NCI-H2227 (cell line): ENCODE data around the gene SMTNL1.

ENCODE experiments used
- DNase-seq: peaks from one replicate; lab custom pipeline; 2025; ENCODE audit not compliant: unreplicated experiment; lab: John Stamatoyannopoulos, UW

The SMTNL1 gene

GRCh38 chr11:57543593-57543992, 6.2 kb downstream of the SMTNL1 start:
- DNase-seq: no peak

DNA sequence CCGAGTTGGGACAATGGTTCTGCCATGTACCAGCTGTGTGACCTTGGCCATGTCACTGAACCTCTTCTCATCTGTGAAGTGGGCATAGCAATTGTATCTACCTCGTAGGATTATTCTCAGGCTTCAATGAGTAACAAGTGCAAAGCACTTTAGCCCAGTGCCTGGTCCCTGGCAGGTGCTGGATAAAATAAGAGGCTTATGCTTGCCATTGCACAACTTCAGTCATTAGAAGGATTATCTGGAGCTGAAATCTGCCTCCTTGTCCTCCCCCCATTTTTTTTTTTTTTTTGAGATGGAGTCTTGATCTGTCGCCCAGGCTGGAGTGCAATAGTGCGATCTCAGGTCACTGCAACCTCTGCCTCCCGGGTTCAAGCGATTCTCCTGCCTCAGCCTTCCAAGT, 7.2 kb downstream of the SMTNL1 start:
- no peak for DNase-seq

DNA sequence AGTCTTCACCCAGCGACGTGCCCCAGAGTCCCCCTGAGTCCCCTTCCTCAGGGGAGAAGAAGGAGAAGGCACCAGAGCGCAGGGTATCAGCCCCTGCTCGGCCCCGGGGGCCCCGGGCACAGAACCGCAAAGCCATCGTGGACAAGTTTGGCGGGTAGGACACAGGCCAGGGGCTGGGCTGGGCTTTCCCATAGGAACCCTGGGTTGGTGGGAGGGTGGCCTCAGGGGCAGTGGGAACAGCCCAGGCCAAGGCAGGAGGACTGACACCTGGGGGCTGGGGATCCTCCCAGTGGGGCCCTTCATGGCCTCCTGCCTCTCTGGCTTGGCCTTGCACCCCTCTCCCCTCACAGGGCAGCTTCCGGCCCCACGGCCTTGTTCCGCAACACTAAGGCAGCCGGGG, 8.5 kb downstream of the SMTNL1 start:
- no peak for DNase-seq

- DNase-seq: no peak
These were observed 9.1 kb downstream of the SMTNL1 start for GRCh38 chr11:57546451-57546850.

- DNase-seq: peak; percentile 15
These were observed 9.6 kb downstream of the SMTNL1 start for GRCh38 chr11:57546869-57547475.

- DNase-seq: no peak
These were observed 10.5 kb downstream of the SMTNL1 start for GRCh38 chr11:57547854-57548377.

DNA sequence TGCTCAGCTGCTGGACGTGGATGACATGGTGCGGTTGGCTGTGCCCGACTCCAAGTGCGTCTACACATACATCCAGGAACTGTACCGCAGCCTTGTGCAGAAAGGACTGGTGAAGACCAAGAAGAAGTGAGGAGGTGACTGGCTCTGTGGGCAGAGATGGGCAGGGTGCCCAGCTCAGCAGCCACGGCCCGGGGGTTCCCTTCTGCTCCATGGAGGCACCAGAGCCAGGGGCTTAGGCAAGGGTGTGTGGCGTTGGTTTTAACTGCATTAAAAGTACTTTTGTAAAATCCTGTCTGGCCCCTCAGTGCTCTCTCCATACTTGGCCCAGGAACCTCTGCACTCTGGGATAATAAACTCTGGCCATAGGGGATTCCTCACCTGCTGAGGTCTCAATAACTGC, 12.6 kb downstream of the SMTNL1 start:
- no peak for DNase-seq

- no peak for DNase-seq
These were observed 14.5 kb downstream of the SMTNL1 start for GRCh38 chr11:57551941-57552340.

DNA sequence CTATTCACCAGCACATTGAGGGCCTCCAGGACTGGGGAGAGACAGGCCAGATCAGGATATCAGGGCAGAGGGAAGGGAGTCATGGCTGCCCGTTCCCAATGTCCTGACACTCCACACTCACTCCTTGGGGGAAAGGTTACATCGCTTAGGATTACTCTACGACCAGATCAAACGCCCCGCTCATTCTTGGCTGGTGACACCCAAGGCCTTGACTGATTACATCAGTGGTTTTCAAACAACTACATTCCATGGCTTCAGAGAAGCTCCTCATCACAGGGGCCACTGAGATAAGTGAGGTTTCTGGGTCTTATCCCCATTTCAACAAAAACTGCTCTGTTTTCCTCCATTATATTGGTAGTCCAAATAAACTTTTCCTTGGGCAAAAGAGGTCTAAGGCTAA, 15.1 kb downstream of the SMTNL1 start:
- no peak for DNase-seq

- no peak for DNase-seq
These were observed 18.0 kb downstream of the SMTNL1 start for GRCh38 chr11:57555393-57555792.

DNA sequence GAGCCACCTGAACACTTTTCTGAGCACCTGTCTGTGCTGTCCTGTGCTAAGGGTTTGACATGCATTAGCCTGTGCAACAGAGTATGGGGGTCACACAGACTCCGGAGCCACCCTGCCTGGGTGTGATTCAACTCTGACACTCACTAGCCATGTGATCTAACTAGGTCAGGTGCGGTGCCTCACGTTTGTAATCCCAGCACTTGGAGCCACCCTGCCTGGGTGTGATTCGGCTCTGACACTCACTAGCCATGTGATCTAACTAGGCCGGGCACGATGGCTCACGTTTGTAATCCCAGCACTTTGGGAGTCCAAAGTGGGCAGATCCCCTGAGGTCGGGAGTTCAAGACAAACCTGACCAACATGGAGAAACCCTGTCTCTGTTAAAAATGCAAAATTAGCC, 18.6 kb downstream of the SMTNL1 start:
- DNase-seq: no peak

- no peak for DNase-seq
These were observed 22.8 kb downstream of the SMTNL1 start for GRCh38 chr11:57560146-57560545.

DNA sequence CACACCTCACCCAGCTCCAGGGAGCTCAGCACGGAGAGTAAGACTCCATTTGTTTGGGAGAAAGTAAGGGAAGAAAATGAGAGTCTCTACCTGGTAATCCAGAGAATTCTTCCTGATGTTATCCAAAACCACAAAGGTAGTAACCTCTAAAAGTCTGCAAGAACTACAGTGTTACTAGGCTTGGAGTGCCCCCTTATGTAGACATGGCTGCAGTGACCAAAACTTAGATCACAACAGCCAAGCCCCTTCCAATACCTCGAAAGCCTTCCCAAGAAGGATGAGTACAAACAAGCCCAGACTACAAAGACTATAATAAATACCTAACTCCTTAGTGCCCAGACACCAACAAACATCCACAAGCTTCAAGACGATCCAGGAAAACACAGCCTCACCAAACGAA, 25.2 kb downstream of the SMTNL1 start:
- DNase-seq: no peak

DNA sequence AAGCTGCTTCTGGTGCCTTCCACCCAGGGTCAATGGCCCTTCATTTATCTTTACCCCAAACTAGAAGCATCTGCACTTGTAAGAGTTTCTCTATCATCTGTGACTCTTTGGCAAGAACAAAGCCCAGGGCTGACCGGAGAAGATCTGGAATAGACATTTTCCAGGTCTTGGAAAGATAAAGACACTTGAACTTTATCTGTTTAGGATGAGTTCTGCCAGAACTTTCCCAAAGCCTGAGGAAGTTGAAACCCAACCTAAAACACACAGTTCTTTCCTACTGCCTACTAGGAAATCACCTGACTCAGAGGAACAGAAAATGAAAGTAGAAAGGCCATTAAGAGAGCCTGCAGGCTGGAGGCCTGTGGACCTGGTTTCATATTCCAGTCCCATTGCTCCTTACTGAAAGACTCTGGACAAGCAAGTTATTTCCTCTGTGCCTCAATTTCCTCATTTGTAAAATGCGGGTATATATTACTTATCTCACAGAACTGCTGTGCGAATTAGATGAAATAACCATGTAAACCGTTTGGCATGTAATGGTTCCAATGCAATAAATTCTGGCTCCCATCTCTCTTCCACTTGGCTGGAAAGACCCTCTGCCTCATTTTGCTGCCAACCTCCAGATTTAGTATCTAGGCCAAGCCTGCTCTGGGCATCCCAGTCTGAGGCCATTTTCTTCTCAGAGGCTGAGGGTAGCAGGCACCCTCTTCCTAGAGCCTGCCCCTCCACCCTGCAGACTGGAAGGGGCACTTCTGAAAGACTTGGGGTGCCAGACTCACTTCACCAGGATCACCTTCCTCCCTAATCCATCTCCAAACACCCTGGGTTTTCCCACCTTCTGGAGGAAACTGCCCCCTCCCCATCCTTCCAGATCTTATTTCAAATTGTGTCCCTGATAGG, 28.9 kb downstream of the SMTNL1 start:
- DNase-seq: peak; percentile 26

DNA sequence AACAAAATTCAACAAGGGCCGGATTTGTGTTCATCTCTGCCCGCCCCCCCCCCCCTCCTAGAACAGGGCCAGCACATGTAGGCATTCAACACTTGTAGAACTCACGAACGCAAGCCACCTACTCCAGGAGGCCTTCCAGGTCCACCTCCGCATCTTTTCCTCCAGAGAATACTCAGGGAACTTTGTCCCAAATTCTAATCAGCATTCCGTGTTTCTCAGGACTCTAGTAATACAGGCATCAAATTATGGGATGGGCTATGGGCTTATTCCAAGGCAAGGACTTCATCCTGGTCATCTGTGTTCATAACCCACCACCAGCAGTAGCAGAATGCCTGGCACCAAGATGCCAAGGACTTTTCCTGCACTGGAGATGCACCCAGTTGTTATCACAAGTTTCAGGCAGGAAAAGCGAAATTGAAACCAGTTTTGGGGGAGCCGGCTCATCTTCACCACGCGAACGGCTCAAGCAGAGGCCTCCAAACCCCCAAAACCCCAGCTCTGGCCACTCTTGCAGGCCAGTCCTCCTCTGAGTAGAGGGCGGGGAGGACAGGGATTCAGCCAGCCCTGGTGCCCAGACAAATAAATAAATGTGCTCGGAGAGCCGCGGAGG, 29.6 kb downstream of the SMTNL1 start:
- peak; percentile 59 for DNase-seq

GRCh38 chr11:57567515-57568329, 30.3 kb downstream of the SMTNL1 start, which contains the start of gene UBE2L6:
Gene UBE2L6, minus strand, starts transcription at chr11:57567672. Its CDS starts 61 bp downstream, at chr11:57567611.
- DNase-seq: peak; percentile 71

- DNase-seq: peak; percentile 92
These were observed 31.0 kb downstream of the SMTNL1 start for GRCh38 chr11:57568330-57568766.

- no peak for DNase-seq
These were observed 34.2 kb downstream of the SMTNL1 start for GRCh38 chr11:57571606-57572005.

- DNase-seq: no peak
These were observed 36.7 kb downstream of the SMTNL1 start for GRCh38 chr11:57574061-57574460.

GRCh38 chr11:57584341-57584740, 46.9 kb downstream of the SMTNL1 start:
- DNase-seq: no peak

DNA sequence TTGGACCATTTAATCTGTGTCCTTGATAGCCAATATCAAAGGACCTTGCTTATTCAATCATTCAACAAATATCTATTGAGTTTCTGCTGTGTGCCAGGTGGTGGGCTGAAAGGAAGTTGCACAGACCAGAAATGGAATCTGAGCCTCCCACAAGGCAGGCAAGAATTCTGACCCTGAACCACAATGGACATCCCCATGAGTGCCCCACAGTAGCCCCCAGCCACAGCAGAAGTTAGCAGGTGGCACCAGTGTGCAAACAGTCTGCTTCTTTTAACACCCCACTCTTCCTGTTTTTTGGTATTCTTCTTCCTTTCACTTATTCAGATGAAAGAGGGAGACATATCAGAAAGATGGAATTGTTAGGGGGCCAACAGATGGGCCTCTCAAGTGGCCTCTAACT, 47.9 kb downstream of the SMTNL1 start:
- DNase-seq: no peak
